Endothelial cell (in vitro differentiated cells): ENCODE results near the gene TTI1. TPM values are rescaled to one million over a fixed set of nuclear protein-coding genes. Genes with fewer than 3 reads are reported as not detected.

ENCODE experiments used
- DNase-seq: peaks from one replicate; pipeline ENCODE4 v3.0.0; 2021; ENCODE audit warnings: low spot score
- H3K27ac Mint-ChIP-seq: one replicate; pipeline ENCODE4 v1.8.0; 2021; ENCODE audit warnings: mixed read lengths, inconsistent platforms; ENCODE audit not compliant: unreplicated experiment
- H3K27me3 Mint-ChIP-seq: one replicate; pipeline ENCODE4 v1.8.0; 2021; ENCODE audit warnings: mild to moderate bottlenecking, moderate library complexity, mixed read lengths, inconsistent platforms; ENCODE audit not compliant: unreplicated experiment
- H3K36me3 Mint-ChIP-seq: one replicate; pipeline ENCODE4 v1.8.0; 2021; ENCODE audit warnings: mild to moderate bottlenecking, low read depth, mixed read lengths, inconsistent platforms; ENCODE audit not compliant: unreplicated experiment
- H3K4me1 Mint-ChIP-seq: one replicate; pipeline ENCODE4 v1.8.0; 2021; ENCODE audit warnings: mild to moderate bottlenecking, mixed read lengths, inconsistent platforms; ENCODE audit not compliant: unreplicated experiment
- H3K4me3 Mint-ChIP-seq: one replicate; pipeline ENCODE4 v1.8.0; 2021; ENCODE audit warnings: mild to moderate bottlenecking, mixed read lengths, inconsistent platforms; ENCODE audit not compliant: unreplicated experiment
- H3K9me3 Mint-ChIP-seq: one replicate; pipeline ENCODE4 v1.8.0; 2021; ENCODE audit warnings: mixed read lengths, inconsistent platforms; ENCODE audit not compliant: unreplicated experiment
- CTCF ChIP-seq: fragments of 200-600 bp; sonication (generic); IDR thresholded peaks from one replicate; pipeline ENCODE4 v1.5.0; 2021; ENCODE audit warnings: antibody characterized with exemption; ENCODE audit not compliant: unreplicated experiment
- total RNA-seq: library from RNA; stranded (reverse); fragmentation: NEBNext Ultra II Directional; extraction: Animal tissue kit (Norgen Biotek cat#: 25700); gene quantifications from one replicate; pipeline ENCODE4 v1.2.1, GENCODE V29; 2021; ENCODE audit not compliant: unreplicated experiment

Gene TTI1
- total RNA-seq, 1 donor from 2014 or later: 31.9 TPM

- Mint-ChIP-seq H3K27me3 (no peaks in the 10 kb centered on the region), H3K4me3 (no peak overlapping the region), H3K4me1 (peaks cover 8% of the 10 kb centered on the region), H3K36me3 (peaks cover 49% of the 10 kb centered on the region), H3K9me3 (no peaks in the 10 kb centered on the region), H3K27ac (no peak overlapping the region)
- TF ChIP-seq CTCF: no peak
- DNase-seq: no peak
These were observed 34.6 kb upstream of the TTI1 start for GRCh38 chr20:38067717-38068365.

- DNase-seq: no peak
- H3K27ac Mint-ChIP-seq: no peak overlapping the region
- H3K4me1 Mint-ChIP-seq: peaks cover 8% of the 10 kb centered on the region
- no peaks in the 10 kb centered on the region for H3K9me3 Mint-ChIP-seq
- H3K27me3 Mint-ChIP-seq: no peaks in the 10 kb centered on the region
- no peak for TF ChIP-seq CTCF
- H3K36me3 Mint-ChIP-seq: peaks cover 47% of the 10 kb centered on the region
- H3K4me3 Mint-ChIP-seq: peak overlapping the region; percentile 33
These were observed 33.9 kb upstream of the TTI1 start for GRCh38 chr20:38066969-38067716.

DNA sequence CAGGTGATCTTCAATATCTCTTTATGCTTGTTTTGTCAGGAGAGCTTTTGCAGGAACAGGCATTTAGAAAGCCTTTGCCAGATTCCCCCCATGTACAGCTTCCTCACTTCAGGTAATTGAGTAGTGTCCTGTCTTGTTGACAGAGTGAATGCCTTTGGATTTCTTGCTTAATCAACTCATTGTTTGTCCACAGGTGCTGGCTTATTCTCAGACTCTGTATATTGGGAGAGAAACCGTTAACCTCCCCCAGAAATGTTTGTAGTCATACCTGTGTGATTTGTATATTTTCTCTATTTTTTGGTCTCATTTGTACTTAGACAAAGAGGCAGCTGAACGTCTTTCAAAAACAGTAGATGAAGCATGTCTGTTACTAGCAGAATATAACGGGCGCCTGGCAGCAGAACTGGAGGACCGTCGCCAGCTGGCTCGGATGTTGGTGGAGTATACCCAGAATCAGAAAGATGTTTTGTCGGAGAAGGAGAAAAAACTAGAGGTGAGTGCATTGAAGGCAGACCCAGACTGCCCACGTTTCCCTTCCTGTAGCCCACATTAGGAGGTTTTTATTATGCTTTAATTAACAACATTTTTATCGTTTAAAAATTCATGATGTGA, 32.6 kb upstream of the TTI1 start:
- no peak for DNase-seq
- peaks cover 36% of the 10 kb centered on the region for H3K36me3 Mint-ChIP-seq
- no peaks in the 10 kb centered on the region for H3K27me3 Mint-ChIP-seq
- H3K4me1 Mint-ChIP-seq: peaks cover 8% of the 10 kb centered on the region
- TF ChIP-seq CTCF: no peak
- H3K9me3 Mint-ChIP-seq: no peaks in the 10 kb centered on the region
- no peak overlapping the region for H3K27ac Mint-ChIP-seq
- H3K4me3 Mint-ChIP-seq: no peak overlapping the region

DNA sequence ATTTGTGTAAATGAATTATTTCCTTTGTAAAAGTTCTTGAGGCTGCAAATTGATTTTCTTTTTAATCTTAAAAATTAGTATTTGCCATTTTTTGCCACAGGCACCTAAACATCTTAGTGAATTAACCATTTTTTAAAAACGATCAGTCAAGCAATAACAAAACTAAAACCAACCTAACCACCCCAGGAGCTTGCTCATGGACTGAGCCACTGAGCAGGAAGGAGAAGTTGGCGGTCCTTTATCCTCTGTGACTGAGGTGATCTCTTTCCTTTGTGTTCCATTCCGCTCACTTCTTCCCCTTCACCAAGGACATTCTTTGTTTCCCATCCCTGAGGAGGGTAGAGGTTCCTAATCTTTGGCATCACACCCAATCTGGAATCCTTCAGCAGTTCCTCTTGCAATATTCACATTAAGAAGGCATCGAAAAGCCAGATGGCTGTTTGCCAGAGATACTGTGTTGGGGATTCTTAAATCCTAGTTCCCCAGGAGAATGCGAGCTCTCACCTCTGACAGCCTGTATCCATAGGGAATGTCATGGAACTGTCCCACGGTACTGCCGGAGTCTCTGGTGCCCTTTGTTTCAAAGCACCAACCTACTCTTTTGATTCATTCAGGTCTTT, 30.8 kb upstream of the TTI1 start:
- TF ChIP-seq CTCF: no peak
- H3K27me3 Mint-ChIP-seq: peaks cover 1% of the 10 kb centered on the region
- no peak for DNase-seq
- H3K9me3 Mint-ChIP-seq: no peaks in the 10 kb centered on the region
- peaks cover 40% of the 10 kb centered on the region for H3K36me3 Mint-ChIP-seq
- H3K4me1 Mint-ChIP-seq: peaks cover 8% of the 10 kb centered on the region
- no peak overlapping the region for H3K4me3 Mint-ChIP-seq
- no peak overlapping the region for H3K27ac Mint-ChIP-seq
